ENCODE data around the gene ZNF138. TPM values are rescaled to one million over a fixed set of nuclear protein-coding genes. Genes with fewer than 3 reads are reported as not detected.

The ZNF138 gene
- total RNA-seq, 1 experiment from 2014 or later = 9.2 TPM

GRCh38 chr7:64873155-64873500, 78.9 kb downstream of the ZNF138 start:
- H3K9me3 ChIP-seq (ENCODE audit: low read depth, low read length, poor library complexity, severe bottlenecking) = no peaks in the 10 kb centered on the region
- CTCF ChIA-PET = no interaction called here

GRCh38 chr7:64873517-64873916, 79.3 kb downstream of the ZNF138 start:
- H3K4me1 ChIP-seq (ENCODE audit: insufficient read depth, low read length, poor library complexity, severe bottlenecking) = no peaks in the 10 kb centered on the region
- ChIA-PET POLR2A (ENCODE audit: low non-redundant PET) (no interaction called here), CTCF (no interaction called here)
- no peak overlapping the region for H3K4me3 ChIP-seq (ENCODE audit: low read depth, low read length, poor library complexity, severe bottlenecking)
- H3K9me3 ChIP-seq (ENCODE audit: low read depth, low read length, poor library complexity, severe bottlenecking) = no peaks in the 10 kb centered on the region
- H3K36me3 ChIP-seq (ENCODE audit: insufficient read depth, low read length, poor library complexity, severe bottlenecking) = no peaks in the 10 kb centered on the region
- BruUV-seq (replicated peaks) = no TSS peak
- no peak overlapping the region for H3K27ac ChIP-seq (ENCODE audit: low read depth, low read length, poor library complexity, severe bottlenecking)
- no peaks in the 10 kb centered on the region for H3K27me3 ChIP-seq (replicated peaks; ENCODE audit: insufficient read depth, low read depth, low read length, poor library complexity)
- intact Hi-C loops (cut with micrococcal nuclease; ENCODE audit: unreplicated experiment) = no loop called here
- TF ChIP-seq CTCF (conservative IDR thresholded peaks at IDR 0.05; ENCODE audit: low read depth, low read length) (no peak), EZH2 (IDR thresholded peaks at IDR 0.05; ENCODE audit: borderline replicate concordance, low read depth, low read length, poor library complexity, severe bottlenecking) (no peak)
- no peak for DNase-seq (ENCODE audit: low spot score)

More at GRCh38 chr7:64873155-64873500, 78.9 kb downstream of the ZNF138 start:
- H3K27ac ChIP-seq (ENCODE audit: low read depth, low read length, poor library complexity, severe bottlenecking) = no peak overlapping the region
- DNase-seq (ENCODE audit: low spot score) = no peak
- intact Hi-C loops (cut with micrococcal nuclease; ENCODE audit: unreplicated experiment) = no loop called here
- no peak for TF ChIP-seq EZH2 (IDR thresholded peaks at IDR 0.05; ENCODE audit: borderline replicate concordance, low read depth, low read length, poor library complexity, severe bottlenecking)
- H3K4me3 ChIP-seq (ENCODE audit: low read depth, low read length, poor library complexity, severe bottlenecking) = no peak overlapping the region
- POLR2A ChIA-PET (ENCODE audit: low non-redundant PET) = no interaction called here
- no peaks in the 10 kb centered on the region for H3K36me3 ChIP-seq (ENCODE audit: insufficient read depth, low read length, poor library complexity, severe bottlenecking)
- H3K27me3 ChIP-seq (replicated peaks; ENCODE audit: insufficient read depth, low read depth, low read length, poor library complexity) = no peaks in the 10 kb centered on the region
- BruUV-seq (replicated peaks) = no TSS peak
- no peaks in the 10 kb centered on the region for H3K4me1 ChIP-seq (ENCODE audit: insufficient read depth, low read length, poor library complexity, severe bottlenecking)

GRCh38 chr7:64874114-64874513, 79.9 kb downstream of the ZNF138 start:
- CTCF ChIA-PET = no interaction called here

More at GRCh38 chr7:64874114-64874513, 79.9 kb downstream of the ZNF138 start:
- intact Hi-C loops (cut with micrococcal nuclease; ENCODE audit: unreplicated experiment) = no loop called here
- POLR2A ChIA-PET (ENCODE audit: low non-redundant PET) = no interaction called here
- Histone ChIP-seq H3K4me1 (ENCODE audit: insufficient read depth, low read length, poor library complexity, severe bottlenecking) (no peaks in the 10 kb centered on the region), H3K4me3 (ENCODE audit: low read depth, low read length, poor library complexity, severe bottlenecking) (no peak overlapping the region), H3K27ac (ENCODE audit: low read depth, low read length, poor library complexity, severe bottlenecking) (no peak overlapping the region), H3K36me3 (ENCODE audit: insufficient read depth, low read length, poor library complexity, severe bottlenecking) (no peaks in the 10 kb centered on the region), H3K27me3 (replicated peaks; ENCODE audit: insufficient read depth, low read depth, low read length, poor library complexity) (no peaks in the 10 kb centered on the region), H3K9me3 (ENCODE audit: low read depth, low read length, poor library complexity, severe bottlenecking) (no peaks in the 10 kb centered on the region)
- BruUV-seq (replicated peaks) = no TSS peak
- DNase-seq (ENCODE audit: low spot score) = no peak
- TF ChIP-seq CTCF (conservative IDR thresholded peaks at IDR 0.05; ENCODE audit: low read depth, low read length) = no peak
- no peak for TF ChIP-seq EZH2 (IDR thresholded peaks at IDR 0.05; ENCODE audit: borderline replicate concordance, low read depth, low read length, poor library complexity, severe bottlenecking)
